ENCODE measurements around the gene TOMM34. TPM values are rescaled to one million over a fixed set of nuclear protein-coding genes. Genes with fewer than 3 reads are reported as not detected.
A peak's percentile ranks its signal among the peaks of the same experiment; 100 is the strongest.

The TOMM34 gene
- polyA plus RNA-seq, 1 of the 3 experiments (the other 2 are of a cell fraction) = 40.5 TPM

DNA sequence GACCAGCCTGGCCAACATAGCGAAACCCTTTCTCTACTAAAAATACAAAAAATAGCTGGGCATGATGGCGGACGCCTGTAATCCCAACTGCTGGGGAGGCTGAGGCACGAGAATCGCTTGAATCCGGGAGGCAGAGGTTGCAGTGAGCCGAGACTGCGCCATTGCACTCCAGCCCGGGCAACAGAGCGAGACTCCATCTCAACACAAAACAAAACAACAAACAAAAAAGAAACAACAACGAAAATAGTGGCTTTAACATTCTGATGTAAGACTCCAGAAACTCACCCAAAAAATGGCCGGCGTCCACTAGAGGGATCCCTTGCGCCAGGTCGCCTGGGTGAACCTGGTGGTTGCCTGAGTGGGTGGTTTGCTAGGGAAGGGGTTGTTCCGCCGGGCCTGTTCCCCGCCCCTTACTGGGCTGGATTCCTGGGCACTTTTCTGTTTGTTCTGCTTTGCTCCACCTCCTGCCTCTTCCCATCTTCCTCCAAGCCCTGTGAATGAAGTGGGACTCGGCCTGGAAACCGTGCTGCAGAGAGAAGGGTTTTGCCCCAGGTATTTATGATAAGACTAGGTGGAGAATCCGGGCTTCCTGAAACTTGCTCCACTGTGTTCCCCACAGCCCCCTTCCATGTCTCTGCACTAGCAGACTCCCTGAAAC is 48.8 kb downstream of the TOMM34 start:
- Histone ChIP-seq H4K20me1 (ENCODE audit: insufficient read depth) (peaks cover 8% of the 10 kb centered on the region; the same call in 1 of the 2 replicates), H3K4me1 (ENCODE audit: control insufficient read depth in 1 of 2, insufficient read depth in 2 of 2, low read depth in 1 of 2, low read length in 1 of 2) (peaks cover 0 to 9% of the 10 kb centered on the region in 2 experiments; a peak in 1 of 4 replicates), H3K4me3 (ENCODE audit: low read depth in 2 of 2, low read length in 1 of 2) (no peak overlapping the region), H3K27ac (ENCODE audit: low read depth in 2 of 2, low read length in 1 of 2) (no peak overlapping the region), H3K79me2 (ENCODE audit: insufficient read depth) (peaks cover 12% of the 10 kb centered on the region; the same call in 1 of the 2 replicates), H3K36me3 (replicated peaks in 1 of 2; ENCODE audit: control insufficient read depth in 1 of 2, insufficient read depth in 2 of 2, low read length in 1 of 2) (peaks cover 26 to 50% of the 10 kb centered on the region in 2 experiments), H3K27me3 (ENCODE audit: insufficient read depth) (no peaks in the 10 kb centered on the region), H3F3A (replicated peaks; ENCODE audit: insufficient read depth) (peaks cover 31% of the 10 kb centered on the region), H3K4me2 (no peak overlapping the region), H3K9ac (no peak overlapping the region), H3K9me2 (no peaks in the 10 kb centered on the region), H3K9me3 (no peaks in the 10 kb centered on the region), H2AFZ (ENCODE audit: low read depth) (no peak overlapping the region)
- 83% methylated on average over 21 of the region's 21 CpGs for WGBS (ENCODE audit: low lambda C conversion rate)
- peak; percentile 80 for DNase-seq
- TF ChIP-seq FOSL2 (IDR thresholded peaks at IDR 0.05; ENCODE audit: borderline replicate concordance, low read depth) (no peak), GATA2 (CRISPR knock-in tag; IDR thresholded peaks at IDR 0.05) (no peak), RAD21 (IDR thresholded peaks at IDR 0.05; ENCODE audit: low read length) (peak; percentile 43)
- TF ChIP-seq, protein P1, sequence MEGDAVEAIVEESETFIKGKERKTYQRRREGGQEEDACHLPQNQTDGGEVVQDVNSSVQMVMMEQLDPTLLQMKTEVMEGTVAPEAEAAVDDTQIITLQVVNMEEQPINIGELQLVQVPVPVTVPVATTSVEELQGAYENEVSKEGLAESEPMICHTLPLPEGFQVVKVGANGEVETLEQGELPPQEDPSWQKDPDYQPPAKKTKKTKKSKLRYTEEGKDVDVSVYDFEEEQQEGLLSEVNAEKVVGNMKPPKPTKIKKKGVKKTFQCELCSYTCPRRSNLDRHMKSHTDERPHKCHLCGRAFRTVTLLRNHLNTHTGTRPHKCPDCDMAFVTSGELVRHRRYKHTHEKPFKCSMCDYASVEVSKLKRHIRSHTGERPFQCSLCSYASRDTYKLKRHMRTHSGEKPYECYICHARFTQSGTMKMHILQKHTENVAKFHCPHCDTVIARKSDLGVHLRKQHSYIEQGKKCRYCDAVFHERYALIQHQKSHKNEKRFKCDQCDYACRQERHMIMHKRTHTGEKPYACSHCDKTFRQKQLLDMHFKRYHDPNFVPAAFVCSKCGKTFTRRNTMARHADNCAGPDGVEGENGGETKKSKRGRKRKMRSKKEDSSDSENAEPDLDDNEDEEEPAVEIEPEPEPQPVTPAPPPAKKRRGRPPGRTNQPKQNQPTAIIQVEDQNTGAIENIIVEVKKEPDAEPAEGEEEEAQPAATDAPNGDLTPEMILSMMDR (IDR thresholded peaks at IDR 0.05) = peak; percentile 56
- TF ChIP-seq, protein P2, sequence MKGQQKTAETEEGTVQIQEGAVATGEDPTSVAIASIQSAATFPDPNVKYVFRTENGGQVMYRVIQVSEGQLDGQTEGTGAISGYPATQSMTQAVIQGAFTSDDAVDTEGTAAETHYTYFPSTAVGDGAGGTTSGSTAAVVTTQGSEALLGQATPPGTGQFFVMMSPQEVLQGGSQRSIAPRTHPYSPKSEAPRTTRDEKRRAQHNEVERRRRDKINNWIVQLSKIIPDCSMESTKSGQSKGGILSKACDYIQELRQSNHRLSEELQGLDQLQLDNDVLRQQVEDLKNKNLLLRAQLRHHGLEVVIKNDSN (IDR thresholded peaks at IDR 0.05; ENCODE audit: borderline replicate concordance, low read depth) = no peak
- ChIA-PET CTCF (interaction anchor here (0.9 to 1.4 kb wide), 6 partner anchors 8 to 185 kb away, joined by 3 to 4 read pairs (median 4); no protein-coding TSS in a partner anchor), POLR2A (no interaction called here)

DNA sequence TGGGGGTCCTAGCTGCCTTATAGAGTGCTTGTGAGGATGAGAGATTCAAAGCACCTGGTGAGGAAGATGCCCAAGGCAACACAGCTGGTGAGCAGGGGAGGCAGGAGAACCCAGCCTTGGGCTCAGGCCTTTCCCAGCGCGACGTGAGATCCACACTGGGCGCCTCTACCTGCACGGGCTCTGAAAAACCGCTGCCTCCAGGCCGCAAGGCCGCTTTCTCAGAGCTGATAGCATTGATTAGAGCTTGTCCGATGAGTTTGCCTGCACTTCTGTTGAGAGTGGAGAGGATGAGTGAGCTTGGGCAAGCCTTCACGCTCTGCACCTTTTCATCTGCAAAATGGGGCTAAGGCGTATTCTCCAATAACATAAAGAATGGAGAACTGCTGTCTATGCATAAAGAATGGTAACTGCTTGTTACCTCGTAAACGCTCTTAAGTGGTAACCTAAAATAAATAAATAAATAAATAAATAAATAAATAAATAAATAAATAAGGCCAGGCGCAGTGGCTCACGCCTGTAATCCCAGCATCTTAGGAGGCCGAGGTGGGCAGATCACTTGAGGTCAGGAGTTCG is 49.4 kb downstream of the TOMM34 start:
- H4K20me1 ChIP-seq (ENCODE audit: insufficient read depth) = peaks cover 11% of the 10 kb centered on the region; the same call in 1 of the 2 replicates
- H3K4me2 ChIP-seq = peak overlapping the region; percentile 96
- ChIA-PET POLR2A (no interaction called here), CTCF (interaction anchor here (0.7 to 1.4 kb wide), 7 partner anchors 9 to 185 kb away, joined by 3 to 4 read pairs (median 3); no protein-coding TSS in a partner anchor)
- no peak for DNase-seq
- TF ChIP-seq, protein P3, sequence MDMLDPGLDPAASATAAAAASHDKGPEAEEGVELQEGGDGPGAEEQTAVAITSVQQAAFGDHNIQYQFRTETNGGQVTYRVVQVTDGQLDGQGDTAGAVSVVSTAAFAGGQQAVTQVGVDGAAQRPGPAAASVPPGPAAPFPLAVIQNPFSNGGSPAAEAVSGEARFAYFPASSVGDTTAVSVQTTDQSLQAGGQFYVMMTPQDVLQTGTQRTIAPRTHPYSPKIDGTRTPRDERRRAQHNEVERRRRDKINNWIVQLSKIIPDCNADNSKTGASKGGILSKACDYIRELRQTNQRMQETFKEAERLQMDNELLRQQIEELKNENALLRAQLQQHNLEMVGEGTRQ (IDR thresholded peaks at IDR 0.05; ENCODE audit: borderline replicate concordance, low read depth, low read length) = no peak
- TF ChIP-seq NFIC (IDR thresholded peaks at IDR 0.05; ENCODE audit: borderline replicate concordance) (no peak), FOSL2 (IDR thresholded peaks at IDR 0.05; ENCODE audit: borderline replicate concordance, low read depth) (no peak), FOXM1 (IDR thresholded peaks at IDR 0.05; ENCODE audit: low read depth) (no peak), TCF12 (IDR thresholded peaks at IDR 0.05) (no peak), EZH2phosphoT487 (IDR thresholded peaks at IDR 0.05; ENCODE audit: borderline replicate concordance, low read depth) (no peak), RFX5 (IDR thresholded peaks at IDR 0.05; ENCODE audit: low read length) (no peak), ELF1 (IDR thresholded peaks at IDR 0.05) (no peak), RCOR1 (IDR thresholded peaks at IDR 0.05; ENCODE audit: low read length) (no peak), JUND (IDR thresholded peaks at IDR 0.05) (no peak), MEF2A (IDR thresholded peaks at IDR 0.05; ENCODE audit: borderline replicate concordance, low read depth) (no peak), SMC3 (IDR thresholded peaks at IDR 0.05; ENCODE audit: low read depth, low read length) (no peak), YY1 (IDR thresholded peaks at IDR 0.05; ENCODE audit: low read depth) (no peak)
- TF ChIP-seq, protein P4, sequence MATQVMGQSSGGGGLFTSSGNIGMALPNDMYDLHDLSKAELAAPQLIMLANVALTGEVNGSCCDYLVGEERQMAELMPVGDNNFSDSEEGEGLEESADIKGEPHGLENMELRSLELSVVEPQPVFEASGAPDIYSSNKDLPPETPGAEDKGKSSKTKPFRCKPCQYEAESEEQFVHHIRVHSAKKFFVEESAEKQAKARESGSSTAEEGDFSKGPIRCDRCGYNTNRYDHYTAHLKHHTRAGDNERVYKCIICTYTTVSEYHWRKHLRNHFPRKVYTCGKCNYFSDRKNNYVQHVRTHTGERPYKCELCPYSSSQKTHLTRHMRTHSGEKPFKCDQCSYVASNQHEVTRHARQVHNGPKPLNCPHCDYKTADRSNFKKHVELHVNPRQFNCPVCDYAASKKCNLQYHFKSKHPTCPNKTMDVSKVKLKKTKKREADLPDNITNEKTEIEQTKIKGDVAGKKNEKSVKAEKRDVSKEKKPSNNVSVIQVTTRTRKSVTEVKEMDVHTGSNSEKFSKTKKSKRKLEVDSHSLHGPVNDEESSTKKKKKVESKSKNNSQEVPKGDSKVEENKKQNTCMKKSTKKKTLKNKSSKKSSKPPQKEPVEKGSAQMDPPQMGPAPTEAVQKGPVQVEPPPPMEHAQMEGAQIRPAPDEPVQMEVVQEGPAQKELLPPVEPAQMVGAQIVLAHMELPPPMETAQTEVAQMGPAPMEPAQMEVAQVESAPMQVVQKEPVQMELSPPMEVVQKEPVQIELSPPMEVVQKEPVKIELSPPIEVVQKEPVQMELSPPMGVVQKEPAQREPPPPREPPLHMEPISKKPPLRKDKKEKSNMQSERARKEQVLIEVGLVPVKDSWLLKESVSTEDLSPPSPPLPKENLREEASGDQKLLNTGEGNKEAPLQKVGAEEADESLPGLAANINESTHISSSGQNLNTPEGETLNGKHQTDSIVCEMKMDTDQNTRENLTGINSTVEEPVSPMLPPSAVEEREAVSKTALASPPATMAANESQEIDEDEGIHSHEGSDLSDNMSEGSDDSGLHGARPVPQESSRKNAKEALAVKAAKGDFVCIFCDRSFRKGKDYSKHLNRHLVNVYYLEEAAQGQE (IDR thresholded peaks at IDR 0.05; ENCODE audit: low read depth, low read length) = no peak
- H3F3A ChIP-seq (replicated peaks; ENCODE audit: insufficient read depth) = peaks cover 33% of the 10 kb centered on the region
- peak overlapping the region; percentile 72 to 87 for H3K4me3 ChIP-seq (ENCODE audit: low read depth in 2 of 2, low read length in 1 of 2)
- WGBS (ENCODE audit: low lambda C conversion rate) = 79% methylated on average over 11 of the region's 17 CpGs
- peaks cover 13% of the 10 kb centered on the region; the same call in 1 of the 2 replicates for H3K79me2 ChIP-seq (ENCODE audit: insufficient read depth)
- peaks cover 0 to 9% of the 10 kb centered on the region in 2 experiments; a peak in 1 of 4 replicates for H3K4me1 ChIP-seq (ENCODE audit: control insufficient read depth in 1 of 2, insufficient read depth in 2 of 2, low read depth in 1 of 2, low read length in 1 of 2)
- H3K9me2 ChIP-seq = no peaks in the 10 kb centered on the region
- no peaks in the 10 kb centered on the region for H3K9me3 ChIP-seq
- no peaks in the 10 kb centered on the region for H3K27me3 ChIP-seq (ENCODE audit: insufficient read depth)
- peaks cover 32 to 56% of the 10 kb centered on the region in 2 experiments for H3K36me3 ChIP-seq (replicated peaks in 1 of 2; ENCODE audit: control insufficient read depth in 1 of 2, insufficient read depth in 2 of 2, low read length in 1 of 2)
- H3K27ac ChIP-seq (ENCODE audit: low read depth in 2 of 2, low read length in 1 of 2) = peak overlapping the region in 1 of 2 experiments; percentile 65; a peak in 1 of 4 replicates
- H3K9ac ChIP-seq = peak overlapping the region; percentile 76; the same call in 1 of the 2 replicates
- peak overlapping the region; percentile 54; the same call in 1 of the 2 replicates for H2AFZ ChIP-seq (ENCODE audit: low read depth)

Data from SK-N-SH (cell line).